GM21576 (cell line): Measurements from ENCODE around the gene DCTN3.
"Not testable (repeated sequence)": the region's sequence is repeated elsewhere in the genome, so short reads cannot be mapped to it uniquely, and the experiment has no call there.

Experiments used
- ATAC-seq: cut with Tn5 transposase; IDR thresholded peaks from one replicate; pipeline ENCODE4 v1.9.1; 2021; ENCODE audit warnings: mild to moderate bottlenecking, moderate library complexity; ENCODE audit not compliant: unreplicated experiment

Gene DCTN3

GRCh38 chr9:34647651-34648050 lies 27.4 kb upstream of the DCTN3 start:
- ATAC-seq: no peak

- no peak for ATAC-seq
These were observed 26.7 kb upstream of the DCTN3 start for GRCh38 chr9:34647084-34647403.

- peak; percentile 87 for ATAC-seq
These were observed 26.2 kb upstream of the DCTN3 start, which contains the start of gene GALT for GRCh38 chr9:34646211-34647083. Gene GALT (plus strand): TSS chr9:34646675. CDS start chr9:34646705, 30 bp downstream.

GRCh38 chr9:34644766-34645314 lies 24.5 kb upstream of the DCTN3 start:
- ATAC-seq: no peak

- no peak for ATAC-seq
These were observed 22.4 kb upstream of the DCTN3 start for GRCh38 chr9:34642679-34643078.

GRCh38 chr9:34639322-34639721 lies 19.0 kb upstream of the DCTN3 start:
- not testable (repeated sequence) for ATAC-seq

- no peak for ATAC-seq
These were observed 17.8 kb upstream of the DCTN3 start for GRCh38 chr9:34638138-34638445.

GRCh38 chr9:34637356-34638137 lies 17.3 kb upstream of the DCTN3 start, which contains the start of gene SIGMAR1:
Gene SIGMAR1 (minus strand): TSS chr9:34637787. CDS start chr9:34637697, 90 bp downstream.
- peak; percentile 87 for ATAC-seq

GRCh38 chr9:34636791-34637355 lies 16.6 kb upstream of the DCTN3 start:
- ATAC-seq: no peak

GRCh38 chr9:34635556-34635955 lies 15.3 kb upstream of the DCTN3 start:
- no peak for ATAC-seq

GRCh38 chr9:34634551-34635248 lies 14.4 kb upstream of the DCTN3 start:
- no peak for ATAC-seq

- no peak for ATAC-seq
These were observed 13.7 kb upstream of the DCTN3 start for GRCh38 chr9:34633851-34634550.

GRCh38 chr9:34633166-34633565 lies 12.9 kb upstream of the DCTN3 start:
- ATAC-seq: no peak

GRCh38 chr9:34630402-34631154 lies 10.3 kb upstream of the DCTN3 start:
- ATAC-seq: no peak

GRCh38 chr9:34629491-34629808 lies 9.2 kb upstream of the DCTN3 start:
- ATAC-seq: no peak

GRCh38 chr9:34628656-34629490 lies 8.6 kb upstream of the DCTN3 start, which contains the start of gene ARID3C:
Gene ARID3C (minus strand): TSS chr9:34629066. CDS start chr9:34628014, 1,052 bp downstream.
- no peak for ATAC-seq

GRCh38 chr9:34627716-34628655 lies 7.7 kb upstream of the DCTN3 start:
- no peak for ATAC-seq

- no peak for ATAC-seq
These were observed 4.8 kb upstream of the DCTN3 start for GRCh38 chr9:34625186-34625486.
